Heart right ventricle (tissue), 16 donors: ENCODE data around the gene TGM1. TPM values are rescaled to one million over a fixed set of nuclear protein-coding genes. Genes with fewer than 3 reads are reported as not detected.

Experiments
- ATAC-seq, 8 donors: fragments of 200-7000 bp; cut with Tn5 transposase; one replicate each; pipeline ENCODE4 v1.9.1; 2020; ENCODE audit warnings: mild to moderate bottlenecking in 8 of 8, moderate library complexity in 8 of 8, moderate number of reproducible peaks in 1 of 8
- DNase-seq, 2 donors: peaks; one replicate each; pipeline ENCODE4 v3.0.0-alpha.2; 2020
- H3K27ac ChIP-seq, 10 donors: fragments of 200-600 bp; sonication (generic) in 2 of 10; one replicate each; pipeline versions ENCODE4 v1.5.0 to v1.8.0; 2020 to 2022; ENCODE audit warnings: mild to moderate bottlenecking in 3 of 10
- H3K27me3 ChIP-seq, 7 donors: fragments of 200-600 bp; one replicate each; pipeline ENCODE4 v1.8.0; 2021 to 2022; ENCODE audit warnings: mild to moderate bottlenecking in 2 of 7
- H3K36me3 ChIP-seq, 9 donors: fragments of 200-600 bp; sonication (generic) in 1 of 9; one replicate each; pipeline versions ENCODE4 v1.5.0 to v1.8.0; 2020 to 2022; ENCODE audit warnings: mild to moderate bottlenecking in 2 of 9
- H3K4me1 ChIP-seq, 9 donors: fragments of 200-600 bp; sonication (generic) in 1 of 9; one replicate each; pipeline versions ENCODE4 v1.5.0 to v1.8.0; 2020 to 2022; ENCODE audit warnings: mild to moderate bottlenecking in 4 of 9
- H3K4me3 ChIP-seq, 10 donors: fragments of 200-600 bp; sonication (generic) in 2 of 10; one replicate each; pipeline versions ENCODE4 v1.5.0 to v1.8.0; 2020 to 2022; ENCODE audit warnings: mild to moderate bottlenecking in 7 of 10, moderate library complexity in 2 of 10
- H3K9me3 ChIP-seq, 11 donors: fragments of 200-600 bp in 10 of 11; sonication (generic) in 2 of 11; one replicate each; pipeline versions ENCODE4 v1.5.0 to v1.8.0; 2013 to 2022; ENCODE audit warnings: mild to moderate bottlenecking in 2 of 11, control low read depth in 1 of 11, moderate library complexity in 1 of 11
- CTCF ChIP-seq, 9 donors: fragments of 200-600 bp; sonication (generic) in 2 of 9; IDR thresholded peaks; one replicate each; pipeline versions ENCODE4 v1.5.0 to v1.8.0; 2021 to 2022; ENCODE audit warnings: antibody characterized with exemption in 9 of 9, mild to moderate bottlenecking in 5 of 9, moderate library complexity in 1 of 9
- WGBS, 2 donors: extraction: QIAGEN DNeasy Blood & Tissue Kit; methylation state at CpG; one replicate each; pipeline ENCODE4 v1.1.7; 2013; ENCODE audit warnings: inconsistent platforms in 1 of 2; 5-methylcytosine and 5-hydroxymethylcytosine counted together
- intact Hi-C, 10 donors: fragments of 100-400 bp; cut with DNase I; formaldehyde crosslinking; loops; one replicate each; pipeline versions ENCODE4 v1.11.1 to v1.14.2; 2022
- polyA plus RNA-seq, 2 donors: library from polyadenylated mRNA; stranded (reverse); fragments of 200-250 nt; gene quantifications; one replicate each; pipeline ENCODE4 v1.2.3, GENCODE V29; 2013
- total RNA-seq, 10 donors: library from RNA; stranded (reverse); fragmentation: NEBNext Ultra II Directional in 3 of 10; extraction: Animal tissue kit (Norgen Biotek cat#: 25700) in 3 of 10; gene quantifications; one replicate each; pipeline versions ENCODE4 v1.2.1 to v1.2.4, GENCODE V29; 2021 to 2023
- donor health status: Arrhythmogenic right ventricular cardiomyopathy.
- donor health status: ischemic (EF 13 %, LVEDD 7.1; RV severe dilation, severe dysfunction).
- donor health status: healthy with polysubstance abuse.
- donor health status: DM: no; HTN: yes; CAD: no.
- donor health status: DM: no; HTN: no; CAD: no.
- donor health status: ischemic (EF 25% LVEDD 6.9; RV normal size, moderate dysfunction).
- donor health status: ischemic (EF 25% LVEDD 5.7; RV mildly dilated, moderate dysfunction).
- donor health status: healthy.
- donor health status: DM: yes; HTN: yes; CAD: no.
- donor health status: Ischemic cardiomyopathy.
- donor health status: ischemic (EF 35%, LVEDD 5.7; RV mildly dilated, moderate dysfunction).
- donor health status: nonischemic (EF 11% LVEDD 7.7; RV severe dilation, severe dysfunction).
- donor health status: DM: yes; HTN: yes; CAD: no.
- donor health status: PGD.
- donor health status: ischemic (EF 29% LVEDD 5.4; RV normal size, mild dysfunction).
- donor health status: nonischemic (EF 23%, LVEDD 6.1; RV moderate dilation, normal function).

Gene TGM1
- total and polyA plus RNA-seq, 12 donors: 0.17 to 2.2 (median 0.65) TPM

DNA sequence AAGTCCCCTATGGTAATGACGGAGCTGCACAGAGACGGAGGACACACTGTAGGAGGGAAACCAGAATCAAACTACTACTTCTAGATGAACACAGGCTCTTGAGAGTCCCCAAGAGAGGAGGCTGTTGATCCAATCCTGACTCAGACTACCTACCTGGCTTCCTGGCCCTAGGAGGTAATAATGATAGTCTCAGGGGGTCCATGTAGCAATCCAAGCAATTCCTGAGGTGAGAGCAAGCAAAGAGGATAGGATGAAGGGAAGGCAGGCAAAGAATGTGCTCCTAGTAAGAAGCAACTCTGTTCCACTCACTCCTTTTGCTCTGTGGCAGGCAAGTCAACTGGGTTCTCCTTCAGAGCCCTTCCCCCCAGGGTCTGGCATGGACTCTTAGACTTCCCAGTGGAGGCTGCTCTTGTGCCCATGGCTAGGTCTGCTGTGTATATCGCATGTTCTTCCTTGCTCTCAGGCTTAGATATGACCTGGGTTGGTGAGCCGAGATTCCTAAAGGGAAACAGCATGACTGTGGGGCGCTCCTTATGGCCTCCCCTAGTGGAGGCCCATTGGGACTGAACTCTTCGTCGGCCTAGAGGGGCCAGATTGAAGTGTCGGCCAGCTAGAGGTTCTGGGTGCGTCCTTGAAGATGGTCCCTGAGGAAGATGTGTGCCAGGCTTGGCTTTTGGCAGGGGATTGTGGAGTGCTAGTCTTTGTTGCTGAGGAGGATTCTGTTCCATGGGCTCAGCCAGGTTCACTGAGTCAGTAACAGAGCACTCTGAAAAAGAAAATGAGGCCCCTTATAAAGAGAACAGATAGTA is 22.7 kb downstream of the TGM1 start:
- H3K27me3 ChIP-seq: no peaks in the 10 kb centered on the region
- H3K4me1 ChIP-seq: peaks cover 10 to 67% (median 48%) of the 10 kb centered on the region in 9 donors
- DNase-seq: no peak
- 88 to 90% methylated on average over 9 of the region's 9 CpGs for WGBS, 2 donors
- no peak for TF ChIP-seq CTCF (IDR thresholded peaks at IDR 0.05)
- peak overlapping the region in 6 of 10 donors; percentile 3 to 99 (median 31) for H3K27ac ChIP-seq
- intact Hi-C loops: loop anchor here in 6 of 10 donors (5.0 to 10.0 kb wide), 2 partner anchors 57 to 194 kb away; partner anchors contain the start of genes DHRS1 (in 2 of the 6) and NOP9 (in 2 of the 6)
- no peaks in the 10 kb centered on the region for H3K9me3 ChIP-seq
- H3K4me3 ChIP-seq: peak overlapping the region in 2 of 10 donors; percentile 82 to 85
- no peak for ATAC-seq
- peaks cover 0 to 63% (median 48%) of the 10 kb centered on the region in 9 donors for H3K36me3 ChIP-seq

GRCh38 chr14:24238527-24239037 is 24.4 kb downstream of the TGM1 start:
- WGBS, 2 donors: 91 to 93% methylated on average over 5 of the region's 5 CpGs
- H3K27me3 ChIP-seq: no peaks in the 10 kb centered on the region
- peaks cover 0 to 76% (median 48%) of the 10 kb centered on the region in 9 donors for H3K36me3 ChIP-seq
- intact Hi-C loops: loop anchor here in 1 of 10 donors (10.0 kb wide), 1 partner anchor 196 kb away; no protein-coding TSS in a partner anchor
- DNase-seq (no peak), ATAC-seq (no peak)
- peaks cover 16 to 83% (median 62%) of the 10 kb centered on the region in 9 donors for H3K4me1 ChIP-seq
- H3K4me3 ChIP-seq: no peak overlapping the region
- no peak for TF ChIP-seq CTCF (IDR thresholded peaks at IDR 0.05)
- no peaks in the 10 kb centered on the region for H3K9me3 ChIP-seq
- H3K27ac ChIP-seq: peak overlapping the region in 1 of 10 donors; percentile 10

DNA sequence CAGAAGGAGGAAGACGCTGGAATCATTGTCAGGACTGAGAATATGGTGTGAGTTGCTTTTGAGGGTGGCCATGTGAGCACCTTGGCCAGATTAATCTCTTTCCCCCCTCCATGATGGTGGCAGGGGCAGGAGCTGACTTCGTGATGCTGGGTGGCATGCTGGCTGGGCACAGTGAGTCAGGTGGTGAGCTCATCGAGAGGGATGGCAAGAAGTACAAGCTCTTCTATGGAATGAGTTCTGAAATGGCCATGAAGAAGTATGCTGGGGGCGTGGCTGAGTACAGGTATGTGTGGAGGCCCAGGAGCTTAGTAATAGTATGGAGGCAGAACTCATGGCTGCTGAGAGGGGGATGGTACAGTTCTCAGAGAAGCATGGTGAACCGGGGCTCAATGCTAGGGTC is 24.9 kb downstream of the TGM1 start:
- TF ChIP-seq CTCF (IDR thresholded peaks at IDR 0.05): no peak
- Histone ChIP-seq H3K27ac (peak overlapping the region in 1 of 10 donors; percentile 7), H3K36me3 (peaks cover 0 to 76% (median 48%) of the 10 kb centered on the region in 9 donors), H3K4me1 (peaks cover 18 to 83% (median 62%) of the 10 kb centered on the region in 9 donors), H3K27me3 (no peaks in the 10 kb centered on the region), H3K9me3 (no peaks in the 10 kb centered on the region), H3K4me3 (no peak overlapping the region)
- intact Hi-C loops: loop anchor here in 1 of 10 donors (10.0 kb wide), 1 partner anchor 197 kb away; no protein-coding TSS in a partner anchor
- ATAC-seq: no peak
- WGBS, 2 donors: 87 to 89% methylated on average over 5 of the region's 5 CpGs
- DNase-seq: no peak

DNA sequence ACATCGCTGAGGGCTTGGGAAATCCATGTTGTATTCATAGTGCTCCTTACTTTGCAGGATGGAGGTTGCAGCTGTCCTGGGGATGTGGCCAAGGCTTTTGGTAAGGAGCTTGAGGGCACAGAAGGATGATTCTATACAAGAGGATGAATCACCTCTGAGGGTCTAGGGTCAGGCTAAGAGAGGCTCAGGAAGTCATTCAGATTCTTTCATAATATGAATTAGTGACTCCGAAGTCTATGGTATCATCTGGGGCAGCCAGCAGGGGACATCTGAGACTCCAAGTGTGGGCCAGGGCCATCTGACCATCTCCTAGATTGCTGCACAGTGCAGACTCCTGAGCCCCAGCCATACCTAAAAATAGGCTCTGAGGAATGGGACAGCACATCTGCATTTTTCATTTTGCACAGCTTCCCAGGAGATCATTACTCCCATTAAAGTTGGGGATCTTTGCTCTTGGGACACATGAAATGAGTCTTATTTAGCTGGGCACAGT is 25.5 kb downstream of the TGM1 start:
- peak overlapping the region in 1 of 10 donors; percentile 10 for H3K27ac ChIP-seq
- DNase-seq (no peak), ATAC-seq (no peak)
- intact Hi-C loops: loop anchor here in 1 of 10 donors (10.0 kb wide), 1 partner anchor 197 kb away; no protein-coding TSS in a partner anchor
- peaks cover 0 to 76% (median 48%) of the 10 kb centered on the region in 9 donors for H3K36me3 ChIP-seq
- peaks cover 18 to 82% (median 61%) of the 10 kb centered on the region in 9 donors for H3K4me1 ChIP-seq
- H3K4me3 ChIP-seq: no peak overlapping the region
- WGBS, 2 donors: 81 to 85% methylated on average over 2 of the region's 2 CpGs
- H3K9me3 ChIP-seq: no peaks in the 10 kb centered on the region
- H3K27me3 ChIP-seq: no peaks in the 10 kb centered on the region
- no peak for TF ChIP-seq CTCF (IDR thresholded peaks at IDR 0.05)
